ENCODE data around the gene DAPK1. TPM values are rescaled to one million over a fixed set of nuclear protein-coding genes. Genes with fewer than 3 reads are reported as not detected.

The DAPK1 gene
- polyA plus RNA-seq, 1 experiment: 0.12 TPM

- no peak for DNase-seq (ENCODE audit: low read depth, low spot score)
- TF ChIP-seq CTCF (IDR thresholded peaks at IDR 0.05; ENCODE audit: low read depth, low read length): no peak
- H3K4me3 ChIP-seq (ENCODE audit: low read depth, low read length): no peak overlapping the region
- H3K27me3 ChIP-seq (ENCODE audit: control insufficient read depth, insufficient read depth, low read length): no peaks in the 10 kb centered on the region
- ChIA-PET CTCF (no interaction called here), POLR2A (no interaction called here)
- no peaks in the 10 kb centered on the region for H3K9me3 ChIP-seq (ENCODE audit: control insufficient read depth, insufficient read depth, low read length)
- no peak overlapping the region for H3K27ac ChIP-seq (ENCODE audit: low read depth, low read length)
These were observed 42.9 kb downstream of the DAPK1 start for GRCh38 chr9:87540444-87541105.

- no peaks in the 10 kb centered on the region for H3K27me3 ChIP-seq (ENCODE audit: control insufficient read depth, insufficient read depth, low read length)
- TF ChIP-seq CTCF (IDR thresholded peaks at IDR 0.05; ENCODE audit: low read depth, low read length): no peak
- no peak overlapping the region for H3K4me3 ChIP-seq (ENCODE audit: low read depth, low read length)
- no peaks in the 10 kb centered on the region for H3K9me3 ChIP-seq (ENCODE audit: control insufficient read depth, insufficient read depth, low read length)
- no peak overlapping the region for H3K27ac ChIP-seq (ENCODE audit: low read depth, low read length)
- DNase-seq (ENCODE audit: low read depth, low spot score): no peak
- POLR2A ChIA-PET: no interaction called here
- CTCF ChIA-PET: no interaction called here
These were observed 44.0 kb downstream of the DAPK1 start for GRCh38 chr9:87541663-87542062.

GRCh38 chr9:87542141-87542540 lies 44.5 kb downstream of the DAPK1 start:
- Histone ChIP-seq H3K27ac (ENCODE audit: low read depth, low read length) (no peak overlapping the region), H3K9me3 (ENCODE audit: control insufficient read depth, insufficient read depth, low read length) (no peaks in the 10 kb centered on the region), H3K4me3 (ENCODE audit: low read depth, low read length) (no peak overlapping the region), H3K27me3 (ENCODE audit: control insufficient read depth, insufficient read depth, low read length) (no peaks in the 10 kb centered on the region)
- ChIA-PET POLR2A (no interaction called here), CTCF (no interaction called here)
- TF ChIP-seq CTCF (IDR thresholded peaks at IDR 0.05; ENCODE audit: low read depth, low read length): no peak
- no peak for DNase-seq (ENCODE audit: low read depth, low spot score)

- no peak overlapping the region for H3K27ac ChIP-seq (ENCODE audit: low read depth, low read length)
- H3K4me3 ChIP-seq (ENCODE audit: low read depth, low read length): no peak overlapping the region
- ChIA-PET CTCF (no interaction called here), POLR2A (no interaction called here)
- H3K9me3 ChIP-seq (ENCODE audit: control insufficient read depth, insufficient read depth, low read length): no peaks in the 10 kb centered on the region
- TF ChIP-seq CTCF (IDR thresholded peaks at IDR 0.05; ENCODE audit: low read depth, low read length): no peak
- no peaks in the 10 kb centered on the region for H3K27me3 ChIP-seq (ENCODE audit: control insufficient read depth, insufficient read depth, low read length)
- no peak for DNase-seq (ENCODE audit: low read depth, low spot score)
These were observed 45.6 kb downstream of the DAPK1 start for GRCh38 chr9:87543251-87543650.

GRCh38 chr9:87545858-87546257 lies 48.2 kb downstream of the DAPK1 start:
- CTCF ChIA-PET: no interaction called here
- H3K27ac ChIP-seq (ENCODE audit: low read depth, low read length): no peak overlapping the region
- DNase-seq (ENCODE audit: low read depth, low spot score): no peak
- no peaks in the 10 kb centered on the region for H3K27me3 ChIP-seq (ENCODE audit: control insufficient read depth, insufficient read depth, low read length)
- TF ChIP-seq CTCF (IDR thresholded peaks at IDR 0.05; ENCODE audit: low read depth, low read length): no peak
- no peaks in the 10 kb centered on the region for H3K9me3 ChIP-seq (ENCODE audit: control insufficient read depth, insufficient read depth, low read length)
- POLR2A ChIA-PET: no interaction called here
- H3K4me3 ChIP-seq (ENCODE audit: low read depth, low read length): no peak overlapping the region

All from AG04450 (cell line).